ENCODE data around the gene NTN3.
A peak's percentile ranks its signal among the peaks of the same experiment; 100 is the strongest.

The NTN3 gene

GRCh38 chr16:2499890-2500429 lies 28.9 kb downstream of the NTN3 start:
- no peaks in the 10 kb centered on the region for H3K4me1 Mint-ChIP-seq
- H3K27me3 Mint-ChIP-seq = no peaks in the 10 kb centered on the region
- no peak for ATAC-seq (replicated peaks; ENCODE audit: extremely low read depth, poor library complexity, severe bottlenecking)
- H3K4me3 Mint-ChIP-seq = no peak overlapping the region
- peaks cover 4% of the 10 kb centered on the region for H3K36me3 Mint-ChIP-seq (ENCODE audit: insufficient read depth)
- no peak for DNase-seq (ENCODE audit: low spot score in 2 of 2)
- H3K27ac Mint-ChIP-seq (ENCODE audit: low read depth) = no peak overlapping the region
- H3K9me3 Mint-ChIP-seq = no peaks in the 10 kb centered on the region

- no peak for DNase-seq (ENCODE audit: low spot score in 2 of 2)
- H3K36me3 Mint-ChIP-seq (ENCODE audit: insufficient read depth) = peaks cover 4% of the 10 kb centered on the region
- ATAC-seq (replicated peaks; ENCODE audit: extremely low read depth, poor library complexity, severe bottlenecking) = no peak
- H3K4me3 Mint-ChIP-seq = no peak overlapping the region
- H3K9me3 Mint-ChIP-seq = no peaks in the 10 kb centered on the region
- no peaks in the 10 kb centered on the region for H3K27me3 Mint-ChIP-seq
- no peak overlapping the region for H3K27ac Mint-ChIP-seq (ENCODE audit: low read depth)
- H3K4me1 Mint-ChIP-seq = no peaks in the 10 kb centered on the region
Measured at GRCh38 chr16:2500430-2500917, 29.4 kb downstream of the NTN3 start.

- Mint-ChIP-seq H3K27me3 (no peaks in the 10 kb centered on the region), H3K27ac (ENCODE audit: low read depth) (no peak overlapping the region), H3K4me3 (no peak overlapping the region), H3K36me3 (ENCODE audit: insufficient read depth) (peaks cover 4% of the 10 kb centered on the region), H3K9me3 (no peaks in the 10 kb centered on the region), H3K4me1 (no peaks in the 10 kb centered on the region)
- ATAC-seq (replicated peaks; ENCODE audit: extremely low read depth, poor library complexity, severe bottlenecking) = peak; percentile 93
- DNase-seq (ENCODE audit: low spot score in 2 of 2) = peak; percentile 72 to 82
Measured at GRCh38 chr16:2500918-2501750, 30.0 kb downstream of the NTN3 start.

GRCh38 chr16:2501946-2502895 lies 31.1 kb downstream of the NTN3 start:
- no peak overlapping the region for H3K27ac Mint-ChIP-seq (ENCODE audit: low read depth)
- H3K4me1 Mint-ChIP-seq = no peaks in the 10 kb centered on the region
- H3K9me3 Mint-ChIP-seq = no peaks in the 10 kb centered on the region
- no peak for ATAC-seq (replicated peaks; ENCODE audit: extremely low read depth, poor library complexity, severe bottlenecking)
- no peaks in the 10 kb centered on the region for H3K27me3 Mint-ChIP-seq
- H3K36me3 Mint-ChIP-seq (ENCODE audit: insufficient read depth) = peaks cover 4% of the 10 kb centered on the region
- H3K4me3 Mint-ChIP-seq = no peak overlapping the region
- DNase-seq (ENCODE audit: low spot score in 2 of 2) = no peak

- Mint-ChIP-seq H3K4me3 (no peak overlapping the region), H3K27me3 (no peaks in the 10 kb centered on the region), H3K36me3 (ENCODE audit: insufficient read depth) (peaks cover 3% of the 10 kb centered on the region), H3K9me3 (no peaks in the 10 kb centered on the region), H3K4me1 (no peaks in the 10 kb centered on the region), H3K27ac (ENCODE audit: low read depth) (no peak overlapping the region)
- ATAC-seq (replicated peaks; ENCODE audit: extremely low read depth, poor library complexity, severe bottlenecking) = no peak
- DNase-seq (ENCODE audit: low spot score in 2 of 2) = no peak
Measured at GRCh38 chr16:2505695-2506094, 34.6 kb downstream of the NTN3 start.

- Mint-ChIP-seq H3K36me3 (ENCODE audit: insufficient read depth) (no peaks in the 10 kb centered on the region), H3K9me3 (no peaks in the 10 kb centered on the region), H3K4me1 (peaks cover 4% of the 10 kb centered on the region), H3K27me3 (no peaks in the 10 kb centered on the region), H3K27ac (ENCODE audit: low read depth) (no peak overlapping the region), H3K4me3 (no peak overlapping the region)
- peak; percentile 40 for ATAC-seq (replicated peaks; ENCODE audit: extremely low read depth, poor library complexity, severe bottlenecking)
- DNase-seq (ENCODE audit: low spot score in 2 of 2) = no peak
Measured at GRCh38 chr16:2507052-2507659, 36.1 kb downstream of the NTN3 start.

GRCh38 chr16:2507665-2508064 lies 36.6 kb downstream of the NTN3 start:
- DNase-seq (ENCODE audit: low spot score in 2 of 2) (no peak), ATAC-seq (replicated peaks; ENCODE audit: extremely low read depth, poor library complexity, severe bottlenecking) (no peak)
- Mint-ChIP-seq H3K27ac (ENCODE audit: low read depth) (no peak overlapping the region), H3K4me3 (no peak overlapping the region), H3K9me3 (no peaks in the 10 kb centered on the region), H3K27me3 (no peaks in the 10 kb centered on the region), H3K36me3 (ENCODE audit: insufficient read depth) (no peaks in the 10 kb centered on the region), H3K4me1 (peaks cover 9% of the 10 kb centered on the region)

- no peak for ATAC-seq (replicated peaks; ENCODE audit: extremely low read depth, poor library complexity, severe bottlenecking)
- Mint-ChIP-seq H3K36me3 (ENCODE audit: insufficient read depth) (peaks cover 7% of the 10 kb centered on the region), H3K27ac (ENCODE audit: low read depth) (no peak overlapping the region), H3K4me3 (no peak overlapping the region), H3K27me3 (no peaks in the 10 kb centered on the region), H3K4me1 (peaks cover 18% of the 10 kb centered on the region), H3K9me3 (no peaks in the 10 kb centered on the region)
- DNase-seq (ENCODE audit: low spot score in 2 of 2) = no peak
Measured at GRCh38 chr16:2508722-2509400, 37.8 kb downstream of the NTN3 start.

GRCh38 chr16:2511128-2511800 lies 40.2 kb downstream of the NTN3 start:
- peaks cover 19% of the 10 kb centered on the region for H3K36me3 Mint-ChIP-seq (ENCODE audit: insufficient read depth)
- no peak overlapping the region for H3K4me3 Mint-ChIP-seq
- DNase-seq (ENCODE audit: low spot score in 2 of 2) (no peak), ATAC-seq (replicated peaks; ENCODE audit: extremely low read depth, poor library complexity, severe bottlenecking) (no peak)
- no peaks in the 10 kb centered on the region for H3K27me3 Mint-ChIP-seq
- peaks cover 36% of the 10 kb centered on the region for H3K4me1 Mint-ChIP-seq
- H3K9me3 Mint-ChIP-seq = no peaks in the 10 kb centered on the region
- H3K27ac Mint-ChIP-seq (ENCODE audit: low read depth) = no peak overlapping the region

- no peak for DNase-seq (ENCODE audit: low spot score in 2 of 2)
- Mint-ChIP-seq H3K4me1 (peaks cover 45% of the 10 kb centered on the region), H3K36me3 (ENCODE audit: insufficient read depth) (peaks cover 22% of the 10 kb centered on the region), H3K4me3 (peak overlapping the region; percentile 87), H3K27me3 (no peaks in the 10 kb centered on the region), H3K27ac (ENCODE audit: low read depth) (peak overlapping the region; percentile 96), H3K9me3 (no peaks in the 10 kb centered on the region)
- no peak for ATAC-seq (replicated peaks; ENCODE audit: extremely low read depth, poor library complexity, severe bottlenecking)
Measured at GRCh38 chr16:2511996-2512734, 41.1 kb downstream of the NTN3 start.

Measured in central memory CD8-positive, alpha-beta T cell (primary cell).